ENCODE results near the gene INA. TPM values are rescaled to one million over a fixed set of nuclear protein-coding genes. Genes with fewer than 3 reads are reported as not detected.
A peak's percentile ranks its signal among the peaks of the same experiment; 100 is the strongest.

The INA gene
- total RNA-seq, 1 experiment from 2014 or later, result 16.2 TPM

DNA sequence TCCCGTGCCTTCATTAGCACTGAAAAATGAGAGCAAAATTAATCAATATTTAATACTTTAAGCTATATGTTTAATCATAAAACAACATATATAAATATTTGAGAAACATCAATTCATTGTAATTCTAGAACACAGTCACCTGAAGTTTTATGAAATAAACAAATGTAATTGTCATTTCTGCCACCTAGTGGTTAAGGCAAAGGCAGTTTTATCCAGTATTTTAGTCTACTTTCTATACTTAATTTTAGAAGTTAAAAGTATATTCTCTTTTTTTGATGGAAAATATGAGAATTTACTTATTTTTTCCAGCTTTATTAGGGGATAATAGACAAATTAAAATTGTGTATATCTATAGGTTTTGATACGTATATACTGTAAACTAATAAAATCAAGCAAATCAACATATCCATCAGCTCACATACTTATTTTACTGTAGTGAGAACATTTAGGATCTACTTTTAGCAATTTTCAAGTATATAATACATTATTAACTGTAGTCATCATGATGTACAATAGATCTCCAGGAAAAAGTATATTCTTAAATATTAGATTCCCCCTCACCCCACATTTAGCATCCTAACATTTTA, 57.1 kb downstream of the INA start:
- POLR2A ChIA-PET (ENCODE audit: low non-redundant PET), result no interaction called here
- Histone ChIP-seq H3K27me3 (replicated peaks; ENCODE audit: insufficient read depth, low read depth, low read length, poor library complexity) (no peaks in the 10 kb centered on the region), H3K4me1 (ENCODE audit: insufficient read depth, low read length, poor library complexity, severe bottlenecking) (no peaks in the 10 kb centered on the region), H3K27ac (ENCODE audit: low read depth, low read length, poor library complexity, severe bottlenecking) (no peak overlapping the region), H3K36me3 (ENCODE audit: insufficient read depth, low read length, poor library complexity, severe bottlenecking) (peaks cover 53% of the 10 kb centered on the region), H3K4me3 (ENCODE audit: low read depth, low read length, poor library complexity, severe bottlenecking) (no peak overlapping the region), H3K9me3 (ENCODE audit: low read depth, low read length, poor library complexity, severe bottlenecking) (no peaks in the 10 kb centered on the region)
- CTCF ChIA-PET, result interaction anchor here (0.5 to 1.5 kb wide), 2 partner anchors 40 to 416 kb away, joined by 3 to 4 read pairs; partner anchors contain the start of gene CNNM2
- intact Hi-C loops (cut with micrococcal nuclease; ENCODE audit: unreplicated experiment), result loop anchor here (1.0 kb wide), 1 partner anchor 417 kb away; no protein-coding TSS in a partner anchor
- no TSS peak for BruUV-seq (replicated peaks)
- TF ChIP-seq EZH2 (IDR thresholded peaks at IDR 0.05; ENCODE audit: borderline replicate concordance, low read depth, low read length, poor library complexity, severe bottlenecking), result no peak
- TF ChIP-seq, protein P1, sequence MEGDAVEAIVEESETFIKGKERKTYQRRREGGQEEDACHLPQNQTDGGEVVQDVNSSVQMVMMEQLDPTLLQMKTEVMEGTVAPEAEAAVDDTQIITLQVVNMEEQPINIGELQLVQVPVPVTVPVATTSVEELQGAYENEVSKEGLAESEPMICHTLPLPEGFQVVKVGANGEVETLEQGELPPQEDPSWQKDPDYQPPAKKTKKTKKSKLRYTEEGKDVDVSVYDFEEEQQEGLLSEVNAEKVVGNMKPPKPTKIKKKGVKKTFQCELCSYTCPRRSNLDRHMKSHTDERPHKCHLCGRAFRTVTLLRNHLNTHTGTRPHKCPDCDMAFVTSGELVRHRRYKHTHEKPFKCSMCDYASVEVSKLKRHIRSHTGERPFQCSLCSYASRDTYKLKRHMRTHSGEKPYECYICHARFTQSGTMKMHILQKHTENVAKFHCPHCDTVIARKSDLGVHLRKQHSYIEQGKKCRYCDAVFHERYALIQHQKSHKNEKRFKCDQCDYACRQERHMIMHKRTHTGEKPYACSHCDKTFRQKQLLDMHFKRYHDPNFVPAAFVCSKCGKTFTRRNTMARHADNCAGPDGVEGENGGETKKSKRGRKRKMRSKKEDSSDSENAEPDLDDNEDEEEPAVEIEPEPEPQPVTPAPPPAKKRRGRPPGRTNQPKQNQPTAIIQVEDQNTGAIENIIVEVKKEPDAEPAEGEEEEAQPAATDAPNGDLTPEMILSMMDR (conservative IDR thresholded peaks at IDR 0.05; ENCODE audit: low read depth, low read length), result peak; percentile 76
- DNase-seq (ENCODE audit: low spot score), result peak; percentile 39

DNA sequence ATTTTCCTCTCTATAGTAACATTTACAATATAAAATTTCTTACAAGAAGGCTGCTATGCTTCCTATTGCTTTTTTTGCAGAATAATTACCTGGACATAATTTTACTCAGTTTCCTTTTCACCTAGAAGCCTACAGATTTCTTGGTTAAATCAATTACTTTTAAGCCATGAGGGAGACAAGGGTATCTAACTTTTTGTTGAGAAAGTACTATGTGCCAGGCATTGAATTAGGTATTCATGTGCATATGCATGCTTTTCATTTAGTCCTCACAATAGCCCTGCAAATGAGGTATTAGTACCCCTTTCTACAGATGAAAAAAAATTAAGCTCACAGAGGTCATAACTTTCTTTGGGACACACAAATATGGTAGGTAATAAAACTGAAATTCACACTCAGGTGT, 57.6 kb downstream of the INA start:
- Histone ChIP-seq H3K36me3 (ENCODE audit: insufficient read depth, low read length, poor library complexity, severe bottlenecking) (peaks cover 55% of the 10 kb centered on the region), H3K4me1 (ENCODE audit: insufficient read depth, low read length, poor library complexity, severe bottlenecking) (no peaks in the 10 kb centered on the region), H3K9me3 (ENCODE audit: low read depth, low read length, poor library complexity, severe bottlenecking) (no peaks in the 10 kb centered on the region), H3K27ac (ENCODE audit: low read depth, low read length, poor library complexity, severe bottlenecking) (no peak overlapping the region), H3K27me3 (replicated peaks; ENCODE audit: insufficient read depth, low read depth, low read length, poor library complexity) (no peaks in the 10 kb centered on the region), H3K4me3 (ENCODE audit: low read depth, low read length, poor library complexity, severe bottlenecking) (no peak overlapping the region)
- TF ChIP-seq, protein P1 (conservative IDR thresholded peaks at IDR 0.05; ENCODE audit: low read depth, low read length), result no peak
- no peak for TF ChIP-seq EZH2 (IDR thresholded peaks at IDR 0.05; ENCODE audit: borderline replicate concordance, low read depth, low read length, poor library complexity, severe bottlenecking)
- ChIA-PET POLR2A (ENCODE audit: low non-redundant PET) (no interaction called here), CTCF (interaction anchor here (0.5 to 1.5 kb wide), 2 partner anchors 40 to 417 kb away, joined by 3 to 4 read pairs; partner anchors contain the start of gene CNNM2)
- intact Hi-C loops (cut with micrococcal nuclease; ENCODE audit: unreplicated experiment), result loop anchor here (1.0 kb wide), 1 partner anchor 417 kb away; no protein-coding TSS in a partner anchor
- no TSS peak for BruUV-seq (replicated peaks)
- no peak for DNase-seq (ENCODE audit: low spot score)

DNA sequence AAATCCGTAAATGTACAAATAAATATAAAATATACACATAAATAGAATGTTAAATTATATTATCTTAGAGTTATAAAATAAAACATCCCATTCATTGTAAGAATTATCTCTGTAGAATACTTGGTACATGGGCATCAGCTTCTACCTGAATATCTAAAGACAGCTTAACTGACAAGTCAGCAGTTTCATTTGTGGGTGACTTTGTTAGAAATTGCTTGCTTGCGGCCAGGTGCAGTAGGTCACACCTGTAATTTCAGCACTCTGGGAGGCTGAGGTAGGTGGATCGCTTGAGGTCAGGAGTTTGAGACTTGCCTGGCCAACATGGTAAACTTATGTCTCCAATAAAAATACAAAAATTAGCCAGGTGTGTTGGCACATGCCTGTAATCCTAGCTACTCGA, 59.4 kb downstream of the INA start:
- BruUV-seq (replicated peaks), result no TSS peak
- peaks cover 48% of the 10 kb centered on the region for H3K36me3 ChIP-seq (ENCODE audit: insufficient read depth, low read length, poor library complexity, severe bottlenecking)
- no peaks in the 10 kb centered on the region for H3K4me1 ChIP-seq (ENCODE audit: insufficient read depth, low read length, poor library complexity, severe bottlenecking)
- POLR2A ChIA-PET (ENCODE audit: low non-redundant PET), result interaction anchor here (0.6 kb wide), 1 partner anchor 8 kb away, joined by 6 read pairs; no protein-coding TSS in a partner anchor
- CTCF ChIA-PET, result no interaction called here
- DNase-seq (ENCODE audit: low spot score), result no peak
- intact Hi-C loops (cut with micrococcal nuclease; ENCODE audit: unreplicated experiment), result no loop called here
- H3K4me3 ChIP-seq (ENCODE audit: low read depth, low read length, poor library complexity, severe bottlenecking), result no peak overlapping the region
- no peak for TF ChIP-seq EZH2 (IDR thresholded peaks at IDR 0.05; ENCODE audit: borderline replicate concordance, low read depth, low read length, poor library complexity, severe bottlenecking)
- TF ChIP-seq, protein P1 (conservative IDR thresholded peaks at IDR 0.05; ENCODE audit: low read depth, low read length), result no peak
- H3K9me3 ChIP-seq (ENCODE audit: low read depth, low read length, poor library complexity, severe bottlenecking), result no peaks in the 10 kb centered on the region
- no peak overlapping the region for H3K27ac ChIP-seq (ENCODE audit: low read depth, low read length, poor library complexity, severe bottlenecking)
- no peaks in the 10 kb centered on the region for H3K27me3 ChIP-seq (replicated peaks; ENCODE audit: insufficient read depth, low read depth, low read length, poor library complexity)

Other genes with a start within 250 kb of the INA start
- gene NT5C2, start 83.9 kb upstream of the INA start, total RNA-seq (2021), result 60.0 and 61.8 TPM in 2 replicates
- not detected in 2 replicates for gene RPEL1, start 31.3 kb upstream of the INA start, total RNA-seq (2021)
- 22.5 and 25.3 TPM in 2 replicates for gene PCGF6, start 74.0 kb downstream of the INA start, total RNA-seq (2021)
- 13.6 and 13.7 TPM in 2 replicates for gene TAF5, start 90.8 kb downstream of the INA start, total RNA-seq (2021)
- gene ATP5MK, start 119.3 kb downstream of the INA start, total RNA-seq (2021), result 393 and 426 TPM in 2 replicates
- gene PDCD11, start 119.5 kb downstream of the INA start, total RNA-seq (2021), result 68.6 and 78.1 TPM in 2 replicates
- gene CALHM2, start 175.2 kb downstream of the INA start, total RNA-seq (2021), result 5.9 TPM in 2 replicates
- gene CALHM1, start 181.8 kb downstream of the INA start, total RNA-seq (2021), result not detected in 2 replicates
- gene CALHM3, start 202.1 kb downstream of the INA start, total RNA-seq (2021), result not detected in 2 replicates
- 0.50 and 0.52 TPM in 2 replicates for gene NEURL1, start 216.6 kb downstream of the INA start, total RNA-seq (2021)